GM18511 (cell line): Measurements from ENCODE around the gene ATP2B2.
"Not testable (repeated sequence)": the region's sequence is repeated elsewhere in the genome, so short reads cannot be mapped to it uniquely, and the experiment has no call there.

ENCODE experiments used
- ATAC-seq: cut with Tn5 transposase; IDR thresholded peaks from one replicate; pipeline ENCODE4 v1.9.1; 2021; ENCODE audit warnings: mild to moderate bottlenecking, moderate library complexity; ENCODE audit not compliant: unreplicated experiment

ATP2B2 gene

GRCh38 chr3:10310578-10310977 is 194.8 kb downstream of the ATP2B2 start:
- ATAC-seq = no peak

DNA sequence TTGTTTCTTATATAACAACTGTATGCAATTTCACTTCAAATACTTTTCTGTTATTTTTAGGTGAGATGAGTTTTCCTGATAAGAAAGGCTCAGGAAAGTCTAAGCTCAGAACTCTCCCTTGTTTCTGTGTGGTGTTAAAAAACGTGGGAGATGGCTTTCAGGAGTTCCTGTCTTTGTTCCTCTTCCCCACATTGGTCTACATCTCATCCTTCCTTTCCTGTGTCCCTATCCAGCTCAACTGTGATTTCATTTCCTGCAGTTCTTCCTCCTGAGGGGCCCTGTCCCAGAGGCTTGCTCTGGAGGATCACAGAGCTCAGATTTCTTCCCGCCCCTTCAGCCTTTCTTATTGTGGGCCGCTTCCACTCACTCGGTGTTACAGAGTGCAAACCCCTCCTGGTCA is 195.7 kb downstream of the ATP2B2 start:
- ATAC-seq = no peak

DNA sequence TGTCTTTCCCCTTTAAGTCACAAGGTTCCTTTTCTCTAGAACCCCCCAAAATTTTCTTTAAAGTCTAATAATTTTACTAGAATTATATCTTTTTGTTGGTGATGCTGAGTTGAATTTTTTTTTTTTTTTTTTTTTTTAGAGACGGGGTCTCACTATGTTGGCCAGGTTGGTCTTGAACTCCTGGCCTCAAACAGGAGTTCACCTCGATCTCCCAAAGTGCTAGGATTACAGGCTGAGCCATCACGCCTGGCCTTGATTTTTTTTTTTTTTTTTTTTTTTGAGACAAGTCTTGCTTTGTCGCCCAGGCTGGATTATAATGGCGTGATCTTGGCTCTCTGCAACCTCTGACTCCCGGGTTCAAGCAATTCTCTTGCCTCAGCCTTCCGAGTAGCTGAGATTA is 196.7 kb downstream of the ATP2B2 start:
- ATAC-seq = no peak

DNA sequence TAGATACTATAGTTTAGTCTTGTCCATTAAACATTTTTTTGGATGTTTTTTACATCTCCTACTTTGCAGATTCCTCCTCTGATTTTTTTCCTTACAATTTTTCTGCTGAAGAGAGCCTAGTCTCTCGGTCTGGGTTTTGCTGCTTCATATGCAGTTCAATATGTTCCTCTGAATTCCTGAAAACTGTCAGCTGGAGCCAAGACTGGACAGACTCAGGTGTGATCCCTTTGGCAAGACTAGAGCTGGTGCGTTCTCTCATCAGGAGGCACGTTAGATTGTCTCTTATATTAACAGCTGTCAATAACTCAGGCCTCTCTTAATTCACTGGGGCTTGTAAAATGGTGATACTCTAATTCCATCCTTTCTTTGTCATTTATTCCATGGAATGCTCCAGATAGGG is 199.2 kb downstream of the ATP2B2 start:
- no peak for ATAC-seq

GRCh38 chr3:10305331-10305902 is 200.0 kb downstream of the ATP2B2 start:
- no peak for ATAC-seq

DNA sequence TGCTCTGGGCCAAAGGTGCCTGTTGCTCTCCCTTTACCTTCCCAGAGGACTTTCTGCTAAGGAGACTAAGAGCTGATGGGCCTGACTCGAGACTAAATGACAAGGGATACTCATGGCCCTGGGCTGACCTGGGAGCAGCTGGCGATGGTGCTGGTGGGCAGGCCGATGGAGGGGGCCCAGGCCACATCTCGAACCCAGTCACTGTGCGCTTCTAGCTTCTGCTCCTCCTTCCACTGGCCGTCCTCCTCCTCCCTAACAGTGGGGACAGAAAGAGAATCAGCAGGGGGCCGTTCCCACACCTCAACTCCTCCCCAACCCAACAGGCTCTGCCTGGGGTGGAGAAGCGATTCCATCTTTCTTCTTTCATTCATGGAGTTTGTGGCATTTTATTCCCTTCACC is 200.5 kb downstream of the ATP2B2 start:
- ATAC-seq = no peak

- no peak for ATAC-seq
These were observed 201.6 kb downstream of the ATP2B2 start for GRCh38 chr3:10303785-10304184.

- no peak for ATAC-seq
These were observed 202.3 kb downstream of the ATP2B2 start for GRCh38 chr3:10303105-10303504.

DNA sequence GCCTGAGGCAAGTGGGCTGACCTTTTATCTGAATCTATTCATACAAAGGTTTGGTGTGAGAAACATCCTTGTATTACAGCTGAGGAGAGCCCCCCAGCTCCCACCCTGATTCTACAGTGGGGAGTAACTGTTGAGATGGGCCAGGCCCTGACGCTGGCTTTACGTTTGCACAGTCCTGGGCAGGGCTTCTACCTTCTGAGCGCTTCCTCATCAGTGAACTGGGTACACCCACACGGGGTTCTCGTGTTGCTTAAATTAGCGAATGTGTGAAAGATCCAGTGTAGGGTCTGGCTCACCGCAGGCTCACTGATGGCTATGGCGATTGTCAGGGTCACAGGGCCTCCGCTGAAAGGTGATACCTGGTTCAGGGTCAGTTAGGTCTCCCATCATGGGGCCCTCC is 205.3 kb downstream of the ATP2B2 start:
- peak; percentile 18 for ATAC-seq

GRCh38 chr3:10299679-10300078 is 205.7 kb downstream of the ATP2B2 start:
- peak; percentile 86 for ATAC-seq

- ATAC-seq = no peak
These were observed 206.2 kb downstream of the ATP2B2 start for GRCh38 chr3:10299175-10299574.

DNA sequence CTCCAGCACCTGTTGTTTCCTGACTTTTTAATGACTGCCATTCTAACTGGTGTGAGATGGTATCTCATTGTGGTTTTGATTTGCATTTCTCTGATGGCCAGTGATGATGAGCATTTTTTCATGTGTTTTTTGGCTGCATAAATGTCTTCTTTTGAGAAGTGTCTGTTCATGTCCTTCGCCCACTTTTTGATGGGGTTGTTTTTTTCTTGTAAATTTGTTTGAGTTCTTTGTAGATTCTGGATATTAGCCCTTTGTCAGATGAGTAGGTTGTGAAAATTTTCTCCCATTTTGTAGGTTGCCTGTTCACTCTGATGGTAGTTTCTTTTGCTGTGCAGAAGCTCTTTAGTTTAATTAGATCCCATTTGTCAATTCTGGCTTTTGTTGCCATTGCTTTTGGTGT is 207.3 kb downstream of the ATP2B2 start:
- ATAC-seq = not testable (repeated sequence)

- ATAC-seq = no peak
These were observed 211.3 kb downstream of the ATP2B2 start for GRCh38 chr3:10294030-10294586.

GRCh38 chr3:10292505-10293419 is 212.6 kb downstream of the ATP2B2 start, which contains the start of gene GHRL:
Gene GHRL, minus strand, starts transcription at chr3:10292947. Its CDS starts 2,767 bp downstream, at chr3:10290180.
- ATAC-seq = peak; percentile 82

DNA sequence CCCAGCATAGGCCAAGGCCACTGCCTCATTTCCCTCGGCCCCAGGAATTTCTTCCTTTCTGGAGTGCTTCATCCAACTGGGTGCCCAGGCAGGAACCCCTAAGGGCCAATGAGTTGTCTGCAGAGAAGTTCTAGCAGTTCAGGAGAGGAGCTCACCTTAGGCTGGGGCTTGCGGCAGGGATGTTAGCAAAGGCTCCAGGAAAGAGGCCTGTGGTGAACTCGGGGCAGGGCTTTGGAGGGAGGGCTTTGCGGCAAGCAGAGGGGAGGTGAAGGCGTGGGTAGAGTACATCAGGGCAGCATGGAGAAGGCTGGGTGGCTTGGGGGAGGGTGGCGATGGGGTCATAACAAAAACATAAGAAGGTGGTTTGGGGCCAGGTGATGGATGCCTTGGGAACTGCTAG is 213.7 kb downstream of the ATP2B2 start:
- ATAC-seq = no peak

DNA sequence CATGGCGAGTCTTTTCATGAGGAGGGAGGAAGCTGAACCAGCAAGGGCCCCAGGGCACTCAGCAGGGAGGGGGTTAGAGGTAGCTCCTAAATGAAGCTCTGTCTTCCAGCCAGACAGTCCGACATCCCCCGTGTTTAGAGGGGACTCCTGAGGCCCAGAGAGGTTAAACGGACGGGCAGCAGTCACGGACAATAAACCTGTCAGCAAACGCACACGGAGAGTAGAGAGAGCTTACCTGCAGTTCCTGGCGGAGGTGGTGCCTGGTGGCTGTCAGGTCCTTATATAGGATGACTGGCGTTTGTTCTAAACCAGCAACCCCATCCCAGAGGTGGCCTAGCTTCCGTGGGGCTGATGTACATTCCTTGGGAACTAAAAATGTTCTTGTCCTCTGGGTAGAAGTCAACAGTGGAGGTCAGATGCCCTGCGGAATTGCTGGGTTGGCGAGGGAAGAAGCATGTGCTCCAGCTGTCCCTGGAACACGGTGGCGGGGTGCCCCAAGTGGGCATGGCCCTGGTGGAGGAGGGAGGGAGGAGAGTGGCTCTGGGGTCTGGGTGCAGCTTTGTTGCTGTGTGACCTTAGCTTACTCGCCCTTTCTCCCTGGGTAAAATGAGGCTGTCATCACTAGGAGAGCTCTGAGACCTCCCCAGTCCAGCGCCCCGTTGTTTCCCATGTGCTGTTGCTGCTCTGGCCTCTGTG is 214.8 kb downstream of the ATP2B2 start:
- ATAC-seq = no peak

- ATAC-seq = no peak
These were observed 215.5 kb downstream of the ATP2B2 start for GRCh38 chr3:10289787-10290355.

GRCh38 chr3:10289077-10289476 is 216.3 kb downstream of the ATP2B2 start:
- ATAC-seq = no peak

GRCh38 chr3:10288575-10288960 is 216.8 kb downstream of the ATP2B2 start:
- no peak for ATAC-seq

DNA sequence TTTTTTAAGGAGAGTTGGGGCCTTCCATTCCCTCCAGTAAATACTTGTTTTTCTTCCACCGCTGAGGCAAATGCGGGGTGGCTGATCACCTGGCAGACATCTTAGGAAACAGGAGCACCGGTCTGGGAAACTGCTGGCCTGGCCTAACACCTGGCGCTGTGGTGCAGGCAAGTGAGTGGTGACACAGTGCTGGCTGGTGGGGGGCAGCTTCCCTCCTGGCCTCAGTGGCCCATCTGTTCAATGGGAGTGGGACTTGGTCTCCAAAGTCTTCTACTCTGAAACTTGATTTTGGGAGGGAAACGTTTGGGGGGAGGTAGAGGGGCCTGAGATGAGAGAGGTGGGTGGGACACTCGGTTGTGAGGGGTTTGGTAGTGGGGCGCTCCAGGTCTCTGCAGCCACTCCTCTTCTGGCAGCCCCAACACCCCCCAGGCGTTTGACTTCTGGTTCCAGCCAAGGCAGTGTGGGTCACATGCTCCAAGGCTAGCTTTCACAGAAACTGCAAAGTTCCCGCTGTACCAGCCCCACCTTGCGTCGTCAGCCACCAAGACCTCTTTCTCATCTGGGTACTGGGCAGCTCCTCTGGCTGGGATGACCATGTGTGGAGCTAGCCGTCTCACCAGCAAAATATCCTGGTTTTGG is 217.3 kb downstream of the ATP2B2 start:
- ATAC-seq = no peak
